ENCODE measurements around the gene SLC35F6. TPM values are rescaled to one million over a fixed set of nuclear protein-coding genes. Genes with fewer than 3 reads are reported as not detected.
"Not testable (repeated sequence)": the region's sequence is repeated elsewhere in the genome, so short reads cannot be mapped to it uniquely, and the experiment has no call there.

The SLC35F6 gene
- total and polyA plus RNA-seq, 3 donors from 2014 or later: 15.5 to 42.5 (median 40.4) TPM

GRCh38 chr2:26811791-26812694 is 48.0 kb downstream of the SLC35F6 start:
- Histone ChIP-seq H3K36me3 (ENCODE audit: low read depth, missing control alignments) (no peaks in the 10 kb centered on the region), H3K4me1 (no peaks in the 10 kb centered on the region), H3K27ac (no peak overlapping the region), H3K4me3 (no peak overlapping the region), H3K9me3 (no peaks in the 10 kb centered on the region), H3K27me3 (no peaks in the 10 kb centered on the region)
- intact Hi-C loops (cut with DNase I; ENCODE audit: low total_unique reads): no loop called here
- no peak for TF ChIP-seq POLR2A (IDR thresholded peaks at IDR 0.05)
- no peak for TF ChIP-seq CTCF (IDR thresholded peaks at IDR 0.05)
- DNase-seq: no peak
- WGBS, 2 donors: 80% methylated on average over 13 to 14 of the region's 14 CpGs

GRCh38 chr2:26812731-26813130 is 48.6 kb downstream of the SLC35F6 start:
- intact Hi-C loops (cut with DNase I; ENCODE audit: low total_unique reads): no loop called here
- Histone ChIP-seq H3K9me3 (no peaks in the 10 kb centered on the region), H3K4me3 (no peak overlapping the region), H3K4me1 (no peaks in the 10 kb centered on the region), H3K27me3 (no peaks in the 10 kb centered on the region), H3K27ac (no peak overlapping the region), H3K36me3 (ENCODE audit: low read depth, missing control alignments) (no peaks in the 10 kb centered on the region)
- DNase-seq: no peak
- no peak for TF ChIP-seq POLR2A (IDR thresholded peaks at IDR 0.05)
- 96 to 97% methylated on average over 3 of the region's 3 CpGs for WGBS, 2 donors

- H3K27ac ChIP-seq; H3K9me3 ChIP-seq; H3K36me3 ChIP-seq (ENCODE audit: low read depth, missing control alignments); DNase-seq; H3K27me3 ChIP-seq; H3K4me1 ChIP-seq; intact Hi-C loops (cut with DNase I; ENCODE audit: low total_unique reads): not testable (repeated sequence)
- H3K4me3 ChIP-seq: peak overlapping the region; percentile 41 to 50
- 62 to 78% methylated on average over 18 to 52 of the region's 52 CpGs for WGBS, 2 donors
Observed at GRCh38 chr2:26814072-26814765, 50.1 kb downstream of the SLC35F6 start.

- no peaks in the 10 kb centered on the region for H3K27me3 ChIP-seq
- WGBS, 2 donors: 31 to 40% methylated on average over 3 of the region's 3 CpGs
- intact Hi-C loops (cut with DNase I; ENCODE audit: low total_unique reads): no loop called here
- no peaks in the 10 kb centered on the region for H3K9me3 ChIP-seq
- DNase-seq: no peak
- H3K4me1 ChIP-seq: no peaks in the 10 kb centered on the region
- no peaks in the 10 kb centered on the region for H3K36me3 ChIP-seq (ENCODE audit: low read depth, missing control alignments)
- TF ChIP-seq POLR2A (IDR thresholded peaks at IDR 0.05) (no peak), CTCF (IDR thresholded peaks at IDR 0.05) (no peak)
- H3K27ac ChIP-seq: no peak overlapping the region
- H3K4me3 ChIP-seq: no peak overlapping the region
Observed at GRCh38 chr2:26816893-26817292, 52.8 kb downstream of the SLC35F6 start.

GRCh38 chr2:26818255-26818654 is 54.2 kb downstream of the SLC35F6 start:
- no peaks in the 10 kb centered on the region for H3K27me3 ChIP-seq
- intact Hi-C loops (cut with DNase I; ENCODE audit: low total_unique reads): no loop called here
- H3K4me3 ChIP-seq: no peak overlapping the region
- no peaks in the 10 kb centered on the region for H3K9me3 ChIP-seq
- H3K36me3 ChIP-seq (ENCODE audit: low read depth, missing control alignments): no peaks in the 10 kb centered on the region
- H3K27ac ChIP-seq: no peak overlapping the region
- H3K4me1 ChIP-seq: no peaks in the 10 kb centered on the region
- DNase-seq: no peak
- no peak for TF ChIP-seq CTCF (IDR thresholded peaks at IDR 0.05)
- no peak for TF ChIP-seq POLR2A (IDR thresholded peaks at IDR 0.05)
- WGBS, 2 donors: 65 to 69% methylated on average over 5 of the region's 5 CpGs
